HepG2 (cell line): Measurements from ENCODE around the gene C2.

ENCODE experiments used
- POLR2A ChIP-seq, 2 experiments: IDR thresholded peaks; 2 replicates each; pipeline ENCODE4 v1.6.1; 2011; ENCODE audit warnings: low read depth in 2 of 2, low read length in 2 of 2, mild to moderate bottlenecking in 1 of 2, moderate library complexity in 1 of 2; ENCODE audit not compliant: insufficient read depth in 1 of 2
- ZBTB33 ChIP-seq: sonication (generic); formaldehyde crosslinking; IDR thresholded peaks from 2 replicates; pipeline ENCODE4 v1.4.0; 2020; ENCODE audit warnings: missing genetic modification reagents
- ZNF205 ChIP-seq: IDR thresholded peaks from 2 replicates; pipeline ENCODE4 v1.6.1; 2018; ENCODE audit warnings: missing biosample characterization, missing genetic modification reagents
- TF ChIP-seq, protein P1 (sequence below): IDR thresholded peaks from 2 replicates; pipeline ENCODE4 v1.6.1; 2012; ENCODE audit warnings: inconsistent platforms

GRCh38 chr6:31922942-31923341, 4.6 kb upstream of the C2 start:
- TF ChIP-seq ZNF205 (CRISPR knock-in tag) (no peak), ZBTB33 (no peak), POLR2A (IDR thresholded peaks at IDR 0.05; ENCODE audit: insufficient read depth in 1 of 2, low read depth in 2 of 2, low read length in 2 of 2) (no peak)
- TF ChIP-seq, protein P1, sequence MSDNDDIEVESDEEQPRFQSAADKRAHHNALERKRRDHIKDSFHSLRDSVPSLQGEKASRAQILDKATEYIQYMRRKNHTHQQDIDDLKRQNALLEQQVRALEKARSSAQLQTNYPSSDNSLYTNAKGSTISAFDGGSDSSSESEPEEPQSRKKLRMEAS = no peak
